Islet precursor cell (in vitro differentiated cells): ENCODE data around the gene SH3D19.
"Not testable (repeated sequence)": the region's sequence is repeated elsewhere in the genome, so short reads cannot be mapped to it uniquely, and the experiment has no call there.

Experiments
- DNase-seq: peaks from one replicate; pipeline ENCODE4 v3.0.0-alpha.2; 2018

The SH3D19 gene

DNA sequence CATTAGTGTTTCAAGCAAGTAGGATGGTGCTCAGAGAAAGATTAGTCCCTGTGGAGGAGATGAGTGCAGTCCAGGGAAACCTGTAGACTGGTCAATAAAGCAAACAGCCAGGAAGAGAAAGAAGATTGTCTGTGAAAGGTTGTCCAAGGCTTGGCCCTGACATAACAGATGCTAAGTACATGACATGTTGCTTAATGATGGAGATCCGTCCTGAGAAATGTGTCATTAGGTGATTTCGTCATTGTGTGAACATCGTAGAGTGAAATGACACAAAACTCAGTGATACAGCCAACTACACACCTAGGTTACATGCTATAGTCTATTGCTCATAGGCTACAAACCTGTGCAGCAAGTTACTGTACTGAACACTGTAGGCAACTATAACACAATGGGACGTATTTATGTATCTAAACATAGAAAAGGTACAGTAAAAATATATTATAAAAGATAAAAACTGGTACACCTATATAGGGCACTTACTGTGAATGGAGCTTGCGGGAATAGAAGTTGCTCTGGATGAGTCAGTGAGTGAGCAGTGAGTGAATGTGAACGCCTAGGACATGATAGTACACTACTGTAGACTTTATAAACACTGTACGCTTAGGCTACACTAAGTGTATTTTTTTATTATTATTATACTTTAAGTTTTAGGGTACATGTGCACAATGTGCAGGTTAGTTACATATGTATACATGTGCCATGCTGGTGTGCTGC lies 57.4 kb downstream of the SH3D19 start:
- DNase-seq, result no peak

DNA sequence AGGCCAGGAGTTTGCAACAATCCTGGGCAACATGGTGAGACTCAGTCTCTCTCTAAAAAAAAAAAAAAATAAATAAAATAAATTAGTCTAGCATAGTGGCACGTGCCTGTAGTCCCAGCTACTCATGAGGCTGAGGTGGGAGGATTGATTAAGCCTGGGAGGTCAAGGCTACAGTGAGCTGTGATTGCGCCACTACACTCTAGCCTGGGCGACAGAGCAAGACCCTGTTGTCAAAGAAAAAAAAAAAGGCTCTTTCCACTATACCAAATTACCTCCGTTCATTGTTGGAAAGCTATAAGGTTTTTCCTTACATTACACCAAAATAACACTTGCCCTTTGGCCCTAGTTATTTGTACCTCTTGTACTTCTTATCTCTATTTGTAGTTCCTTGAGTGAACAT lies 58.3 kb downstream of the SH3D19 start:
- no peak for DNase-seq

DNA sequence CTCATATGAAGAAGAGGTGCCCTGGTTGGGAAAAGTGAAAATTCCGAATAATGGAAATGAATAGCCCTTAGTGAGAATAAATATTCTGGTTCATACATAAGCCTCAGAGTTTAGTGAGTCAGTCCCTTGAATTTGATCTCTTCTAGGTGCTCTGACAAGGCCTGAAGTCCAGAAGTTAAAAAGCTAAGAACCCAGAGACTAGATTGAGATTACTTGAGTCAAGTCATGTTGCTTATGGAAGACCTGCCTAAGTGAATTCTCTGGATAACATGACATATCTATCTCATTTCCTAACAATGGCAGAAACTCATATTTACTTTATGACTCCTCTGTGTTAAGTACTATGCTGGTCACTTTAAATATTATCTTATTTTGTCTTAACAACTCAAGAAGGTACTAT lies 58.9 kb downstream of the SH3D19 start:
- no peak for DNase-seq

DNA sequence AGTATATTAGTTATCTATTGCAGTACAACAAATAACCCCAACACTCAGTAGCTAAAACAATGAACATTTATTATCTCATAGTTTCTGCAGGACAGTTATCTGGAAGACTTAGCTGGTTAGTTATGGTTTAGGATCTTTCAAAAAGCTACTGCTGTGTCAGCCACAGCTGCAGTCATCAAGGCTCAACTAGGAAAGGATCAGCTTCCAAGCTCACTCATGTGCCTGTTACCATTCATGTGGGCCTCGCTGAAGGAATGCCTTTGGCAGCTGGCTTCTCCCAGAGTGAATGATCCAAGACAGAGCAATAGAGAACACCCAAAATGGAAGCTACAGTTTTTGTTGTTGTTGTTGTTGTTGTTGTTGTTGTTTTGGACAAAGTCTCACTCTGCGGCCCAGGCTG lies 62.0 kb downstream of the SH3D19 start:
- DNase-seq, result no peak

DNA sequence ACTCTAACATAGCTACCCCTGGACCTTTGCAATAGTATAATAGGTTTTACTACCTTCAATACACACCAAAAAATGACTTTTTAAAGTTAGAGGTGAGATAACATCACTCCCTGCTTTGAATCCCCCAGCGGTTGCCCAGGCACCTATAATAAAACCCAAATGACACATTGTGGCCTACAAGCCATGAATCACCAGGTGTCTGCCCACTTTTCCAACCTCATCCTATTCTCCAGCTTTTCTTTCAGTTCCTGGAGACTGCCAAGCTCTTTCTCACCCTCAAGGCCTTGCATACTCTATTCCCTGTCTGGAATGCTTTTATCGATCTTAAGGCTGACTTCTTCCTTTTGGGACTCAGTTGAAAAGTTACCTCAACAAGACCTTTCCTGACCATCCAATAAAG lies 64.9 kb downstream of the SH3D19 start:
- DNase-seq, result no peak

DNA sequence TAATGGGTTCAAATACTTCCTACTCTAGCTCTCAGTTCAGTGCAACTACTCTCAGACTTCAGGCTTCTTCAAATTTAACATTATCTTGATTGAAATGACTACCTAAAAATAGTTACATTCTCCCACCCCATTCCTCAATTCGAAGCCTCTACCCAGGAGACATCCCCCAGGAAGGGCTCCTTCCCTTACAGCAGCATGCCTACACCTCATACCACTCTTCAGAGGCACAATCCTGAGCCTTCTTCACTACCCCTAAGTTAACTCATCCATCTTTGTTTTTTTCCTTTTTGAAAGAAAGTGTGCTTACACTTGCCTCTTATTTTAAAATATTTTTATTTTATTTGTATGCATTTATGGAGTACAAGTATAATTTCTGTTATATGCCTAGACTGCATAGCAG lies 65.7 kb downstream of the SH3D19 start:
- DNase-seq, result no peak

DNA sequence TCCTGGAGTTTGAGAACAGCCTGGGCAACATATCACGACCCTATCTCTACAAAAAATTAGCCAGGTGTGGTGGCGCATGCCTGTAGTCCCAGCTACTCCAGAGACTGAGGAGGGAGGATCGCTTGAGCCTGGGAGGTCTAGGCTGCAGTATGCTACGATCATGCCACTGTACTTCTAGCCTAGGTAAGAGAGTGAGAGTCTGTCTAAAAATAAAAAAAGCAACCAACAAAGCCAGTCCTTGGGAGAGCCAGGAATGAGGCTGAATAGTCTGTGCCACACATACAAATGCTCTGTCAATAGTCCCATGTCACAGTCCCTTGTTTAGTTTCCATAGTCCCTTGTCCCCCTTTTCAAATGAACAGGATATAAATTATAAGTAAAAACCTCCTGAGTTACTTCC lies 67.7 kb downstream of the SH3D19 start:
- no peak for DNase-seq

DNA sequence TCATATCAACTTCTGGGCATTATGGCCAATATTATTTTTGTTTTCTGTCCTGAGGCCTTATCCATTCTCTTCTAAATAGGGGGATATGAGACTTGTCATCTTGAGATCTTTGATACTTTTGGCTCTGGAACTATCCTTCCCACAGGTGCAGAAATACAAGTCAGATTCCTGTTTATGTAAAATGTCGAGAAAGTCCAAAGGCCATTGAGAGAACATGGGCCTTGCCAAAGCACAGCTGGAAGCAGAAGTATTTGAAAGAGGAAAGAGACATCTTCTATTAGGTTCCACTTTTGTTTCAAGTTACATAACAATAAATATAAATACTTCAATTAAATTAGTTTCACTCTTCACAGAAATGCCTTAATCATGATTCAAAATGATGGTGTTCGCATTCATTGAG lies 69.3 kb downstream of the SH3D19 start:
- DNase-seq, result no peak

DNA sequence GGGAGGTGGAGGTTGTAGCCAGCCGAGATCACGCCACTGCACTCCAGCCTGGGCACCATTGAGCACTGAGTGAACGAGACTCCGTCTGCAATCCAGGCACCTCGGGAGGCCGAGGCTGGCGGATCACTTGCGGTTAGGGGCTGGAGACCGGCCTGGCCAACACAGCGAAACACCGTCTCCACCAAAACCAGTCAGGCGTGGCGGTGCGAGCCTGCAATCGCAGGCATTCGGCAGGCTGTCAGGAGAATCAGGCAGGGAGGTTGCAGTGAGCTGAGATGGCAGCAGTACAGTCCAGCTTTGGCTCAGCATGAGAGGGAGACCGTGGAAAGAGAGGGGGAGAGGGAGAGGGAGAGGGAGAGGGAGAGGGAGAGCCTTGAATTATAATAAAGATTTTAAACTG lies 69.7 kb downstream of the SH3D19 start:
- not testable (repeated sequence) for DNase-seq

DNA sequence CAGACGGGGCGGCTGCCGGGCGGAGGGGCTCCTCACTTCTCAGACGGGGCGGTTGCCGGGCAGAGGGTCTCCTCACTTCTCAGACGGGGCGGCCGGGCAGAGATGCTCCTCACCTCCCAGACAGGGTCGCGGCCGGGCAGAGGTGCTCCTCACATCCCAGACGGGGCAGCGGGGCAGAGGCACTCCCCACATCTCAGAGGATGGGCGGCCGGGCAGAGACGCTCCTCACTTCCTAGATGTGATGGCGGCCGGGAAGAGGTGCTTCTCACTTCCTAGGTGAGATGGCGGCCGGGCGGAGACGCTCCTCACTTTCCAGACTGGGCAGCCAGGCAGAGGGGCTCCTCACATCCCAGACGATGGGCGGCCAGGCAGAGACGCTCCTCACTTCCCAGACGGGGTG lies 70.2 kb downstream of the SH3D19 start:
- DNase-seq, result not testable (repeated sequence)

DNA sequence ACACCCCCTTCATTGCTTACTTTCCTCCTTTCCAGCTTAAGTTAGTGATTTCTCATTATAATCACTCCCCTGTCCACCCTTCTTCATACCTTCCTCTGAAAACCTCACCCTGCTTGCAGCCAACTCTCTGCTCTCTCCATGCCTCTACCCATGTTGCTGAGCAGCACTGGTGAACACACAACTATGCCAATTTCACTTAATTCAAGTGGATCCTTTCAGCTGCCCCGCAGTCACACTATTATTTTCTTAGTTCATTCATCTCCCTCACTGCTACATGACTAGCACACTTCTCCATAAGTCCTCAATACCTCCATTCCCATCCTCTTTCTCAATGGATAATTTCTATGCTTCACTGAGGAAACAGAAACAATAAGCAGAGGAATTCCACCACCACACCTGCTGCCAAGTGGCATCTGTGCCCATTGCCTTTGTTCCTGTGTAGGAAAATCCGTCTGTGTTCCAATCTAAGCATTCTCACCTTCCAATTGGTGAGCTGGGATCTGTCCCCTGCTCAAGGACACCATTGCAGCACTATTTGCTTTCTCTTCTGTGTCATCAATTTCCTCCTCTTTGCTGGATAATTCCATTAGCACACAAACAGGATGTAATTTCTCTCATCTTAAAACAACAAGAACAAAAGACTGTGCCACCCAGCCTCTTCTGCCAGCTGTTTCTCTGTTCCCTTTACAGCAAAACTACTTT lies 73.7 kb downstream of the SH3D19 start:
- DNase-seq, result no peak

DNA sequence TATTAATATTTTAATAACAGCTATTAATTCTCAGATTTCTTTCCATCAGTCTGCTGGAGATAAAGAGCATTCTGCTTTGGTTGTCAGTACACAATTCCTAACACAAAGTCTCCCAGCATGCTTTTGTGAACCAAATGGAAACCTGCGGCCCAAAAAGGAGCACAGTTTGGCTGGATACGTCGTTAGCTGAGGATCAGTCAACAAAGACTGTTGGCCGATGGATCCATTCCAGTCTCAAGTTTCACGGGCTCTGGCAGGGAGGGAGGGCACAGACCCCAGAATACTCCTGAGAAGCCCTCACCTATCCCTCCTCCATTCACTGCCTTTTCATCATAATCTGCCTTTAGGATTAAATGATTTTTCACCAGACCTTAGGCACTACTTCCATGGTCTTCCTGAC lies 74.7 kb downstream of the SH3D19 start:
- no peak for DNase-seq

DNA sequence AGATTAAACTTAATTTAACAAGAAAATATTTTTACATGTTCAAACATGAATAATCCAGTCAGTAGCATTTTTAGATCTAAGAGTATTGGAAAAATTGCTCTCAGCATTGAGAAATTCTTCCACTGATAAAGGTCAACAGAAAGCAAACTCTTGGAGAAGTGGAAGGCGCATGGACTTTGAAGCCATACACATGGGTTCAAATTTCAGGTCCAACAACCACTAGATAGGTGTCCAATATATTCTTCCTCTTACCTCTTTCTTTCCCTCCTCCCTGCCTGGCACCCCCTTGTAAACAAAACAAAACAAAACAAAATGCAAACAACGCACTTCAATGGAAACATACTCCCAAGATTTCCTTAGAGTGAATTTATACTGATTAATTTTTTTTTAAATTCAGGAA lies 76.9 kb downstream of the SH3D19 start:
- no peak for DNase-seq

DNA sequence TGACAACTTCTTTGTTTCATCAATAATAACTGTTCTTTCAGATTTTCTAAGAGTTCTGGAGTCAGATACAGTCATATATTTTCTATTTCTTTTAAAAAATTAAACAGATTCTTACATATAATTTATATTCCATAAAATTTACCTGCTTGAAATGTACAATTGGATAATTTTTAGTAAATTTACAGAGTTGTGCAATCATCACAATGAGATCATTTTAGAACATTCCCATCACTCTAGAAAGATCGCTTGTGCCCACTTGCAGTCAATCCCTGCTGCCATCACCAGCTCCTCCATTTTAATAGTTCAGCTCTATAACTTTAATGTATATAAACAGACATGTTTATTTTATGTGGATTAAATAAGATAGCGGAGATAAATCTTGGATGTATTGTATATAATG lies 78.0 kb downstream of the SH3D19 start:
- no peak for DNase-seq

DNA sequence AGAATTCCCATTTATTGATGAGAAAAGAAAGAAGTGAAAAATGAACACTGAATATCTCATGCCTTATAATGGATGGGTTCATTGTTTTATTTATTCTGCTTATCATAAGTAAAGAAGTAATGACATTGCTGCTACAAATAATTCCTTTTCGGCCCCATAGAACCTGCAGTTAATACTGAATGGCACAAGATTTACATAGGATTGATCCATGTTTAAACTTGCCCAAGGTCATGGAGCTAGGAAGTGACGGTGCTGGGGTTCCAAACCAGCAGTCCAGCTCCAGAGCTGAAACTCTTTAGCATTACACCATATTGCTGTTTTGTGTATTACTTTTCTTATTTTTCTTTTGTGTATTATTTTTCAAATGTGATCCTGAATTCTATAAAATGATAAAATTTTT lies 78.7 kb downstream of the SH3D19 start:
- no peak for DNase-seq

DNA sequence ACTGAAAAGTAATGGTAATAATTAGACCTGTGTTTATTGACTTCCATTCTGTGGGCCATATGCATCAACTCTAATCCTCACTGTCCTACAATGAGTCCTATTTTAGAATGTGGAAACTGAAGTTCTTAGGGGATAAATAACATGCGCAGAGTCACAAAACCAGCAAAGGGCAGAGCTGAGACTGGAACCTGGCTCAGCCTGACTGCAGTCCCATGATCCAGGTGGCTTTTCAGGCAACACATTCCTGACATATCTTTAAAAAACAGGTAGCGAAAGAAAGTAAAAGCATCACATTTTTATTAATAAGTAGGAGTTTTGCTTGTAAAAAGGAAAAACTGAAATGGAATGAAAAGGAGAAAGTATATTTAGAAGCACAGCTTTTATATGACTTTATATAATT lies 83.1 kb downstream of the SH3D19 start:
- DNase-seq, result no peak

DNA sequence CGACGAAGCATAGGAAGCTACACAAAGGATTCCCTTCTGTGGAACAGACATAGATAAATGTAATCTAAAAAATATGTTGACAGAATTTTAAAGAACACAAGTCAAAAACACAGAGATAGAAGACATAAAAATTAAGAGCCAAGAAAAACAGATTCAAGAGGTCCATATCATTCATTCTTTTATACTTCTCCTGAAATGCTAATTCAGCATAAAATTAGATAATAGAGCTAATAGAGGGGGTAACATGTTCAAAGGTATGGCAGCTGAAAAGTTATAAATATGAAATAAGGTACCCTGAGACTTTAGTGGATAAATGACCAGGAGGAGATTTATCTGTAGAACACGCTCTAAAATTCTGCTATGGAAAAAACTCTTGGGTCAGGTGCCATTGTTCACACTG lies 85.8 kb downstream of the SH3D19 start:
- no peak for DNase-seq

DNA sequence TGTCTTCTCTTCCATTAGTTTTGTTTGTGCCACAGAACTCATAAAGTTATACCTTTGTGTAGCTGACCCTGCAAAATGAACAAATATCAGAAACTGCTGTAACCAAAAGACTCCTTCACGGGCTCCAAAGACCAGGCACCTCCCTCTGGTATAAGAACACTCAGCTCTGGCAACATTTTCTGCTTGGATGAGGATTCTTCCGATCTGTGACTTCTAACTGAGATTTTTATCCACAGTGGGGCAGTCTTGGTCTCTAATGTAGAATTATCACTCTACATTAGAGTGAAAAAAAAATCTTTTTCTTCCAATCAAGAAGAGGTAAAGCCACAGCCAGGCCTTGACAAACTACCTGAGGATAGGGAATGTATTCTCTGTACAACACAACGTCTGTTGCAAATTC lies 86.9 kb downstream of the SH3D19 start:
- no peak for DNase-seq

DNA sequence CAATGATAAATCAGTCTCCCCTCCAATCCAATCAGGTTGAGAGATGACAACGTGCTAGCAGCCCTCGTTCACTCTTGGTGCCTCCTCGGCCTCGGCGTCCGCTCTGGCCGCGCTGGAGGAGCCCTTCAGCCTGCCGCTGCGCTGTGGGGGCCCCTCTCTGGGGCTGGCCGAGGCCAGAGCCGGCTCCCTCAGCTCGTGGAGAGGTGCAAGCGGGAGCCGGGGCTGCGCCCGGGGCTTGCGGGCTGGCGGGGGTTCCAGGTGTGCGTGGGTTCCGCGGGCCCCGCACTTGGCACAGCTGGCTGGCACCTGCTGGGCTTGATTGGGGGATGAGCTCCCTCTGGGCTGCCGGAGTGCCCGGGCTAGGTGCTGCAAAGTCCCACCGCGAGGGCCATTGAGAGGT lies 89.4 kb downstream of the SH3D19 start:
- no peak for DNase-seq

DNA sequence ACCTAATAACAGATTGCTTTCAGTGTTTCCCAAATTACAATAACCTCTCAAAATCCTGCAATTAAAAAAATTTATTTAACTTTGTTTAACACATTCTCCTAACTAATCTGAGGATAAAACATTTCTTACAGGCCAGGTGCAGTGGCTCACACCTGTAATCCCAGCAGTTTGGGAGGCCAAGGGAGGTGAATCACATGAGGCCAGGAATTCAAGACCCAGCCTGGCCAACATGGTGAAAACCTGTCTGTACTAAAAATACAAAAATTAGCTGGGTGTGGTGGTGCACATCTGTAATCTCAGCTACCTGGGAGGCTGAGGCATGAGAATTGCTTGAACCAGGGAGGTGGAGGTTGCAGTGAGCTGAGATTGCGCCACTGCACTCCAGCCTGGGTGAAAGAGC lies 90.0 kb downstream of the SH3D19 start:
- not testable (repeated sequence) for DNase-seq

DNA sequence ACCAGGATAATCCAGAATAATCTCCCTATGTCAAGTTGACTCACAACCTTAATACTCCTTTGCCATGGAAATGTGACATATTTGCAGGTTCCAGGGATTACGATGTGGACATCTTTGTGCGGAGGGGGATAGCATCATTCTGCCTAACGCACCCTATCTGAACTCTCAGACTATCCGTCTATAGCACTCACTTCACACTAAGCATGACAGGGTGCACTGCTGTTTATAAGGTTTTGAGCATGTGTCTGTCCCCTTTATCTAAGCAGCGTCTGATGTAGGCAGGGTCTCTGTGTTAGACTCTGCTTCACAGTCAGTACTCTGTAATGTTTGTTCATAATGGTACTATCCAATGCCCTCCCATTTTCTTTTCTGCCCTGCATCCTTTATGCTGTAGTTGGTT lies 91.8 kb downstream of the SH3D19 start:
- no peak for DNase-seq

DNA sequence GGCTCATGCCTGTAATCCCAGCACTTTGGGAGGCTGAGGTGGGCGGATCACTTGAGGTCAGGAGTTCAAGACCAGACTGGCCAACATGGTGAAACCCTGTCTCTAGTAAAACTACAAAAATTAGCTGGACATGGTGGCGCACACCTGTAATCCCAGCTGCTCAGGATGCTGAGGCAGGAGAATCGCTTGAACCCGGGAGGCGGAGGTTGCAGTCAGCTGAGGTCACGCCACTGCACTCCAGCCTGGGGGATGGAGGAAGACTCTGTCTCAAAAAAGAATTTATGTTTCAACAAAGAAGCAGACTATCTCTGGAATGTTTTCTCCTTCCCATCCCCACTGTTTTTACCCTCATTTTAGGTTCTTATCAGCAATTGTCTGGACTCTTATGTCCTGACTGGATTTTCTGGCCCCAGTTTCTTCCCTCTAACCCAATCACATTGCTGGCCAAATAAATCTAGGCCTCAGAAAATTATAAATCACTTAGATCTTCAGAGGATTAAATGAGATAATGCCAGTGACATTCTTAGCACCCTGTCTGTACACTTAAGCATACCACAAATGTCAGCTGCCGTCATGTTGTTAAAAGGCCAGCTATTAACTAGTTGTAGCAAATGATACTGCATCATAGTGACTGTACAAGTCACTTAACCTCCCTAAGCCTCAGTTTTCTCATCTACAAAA lies 93.3 kb downstream of the SH3D19 start:
- no peak for DNase-seq

DNA sequence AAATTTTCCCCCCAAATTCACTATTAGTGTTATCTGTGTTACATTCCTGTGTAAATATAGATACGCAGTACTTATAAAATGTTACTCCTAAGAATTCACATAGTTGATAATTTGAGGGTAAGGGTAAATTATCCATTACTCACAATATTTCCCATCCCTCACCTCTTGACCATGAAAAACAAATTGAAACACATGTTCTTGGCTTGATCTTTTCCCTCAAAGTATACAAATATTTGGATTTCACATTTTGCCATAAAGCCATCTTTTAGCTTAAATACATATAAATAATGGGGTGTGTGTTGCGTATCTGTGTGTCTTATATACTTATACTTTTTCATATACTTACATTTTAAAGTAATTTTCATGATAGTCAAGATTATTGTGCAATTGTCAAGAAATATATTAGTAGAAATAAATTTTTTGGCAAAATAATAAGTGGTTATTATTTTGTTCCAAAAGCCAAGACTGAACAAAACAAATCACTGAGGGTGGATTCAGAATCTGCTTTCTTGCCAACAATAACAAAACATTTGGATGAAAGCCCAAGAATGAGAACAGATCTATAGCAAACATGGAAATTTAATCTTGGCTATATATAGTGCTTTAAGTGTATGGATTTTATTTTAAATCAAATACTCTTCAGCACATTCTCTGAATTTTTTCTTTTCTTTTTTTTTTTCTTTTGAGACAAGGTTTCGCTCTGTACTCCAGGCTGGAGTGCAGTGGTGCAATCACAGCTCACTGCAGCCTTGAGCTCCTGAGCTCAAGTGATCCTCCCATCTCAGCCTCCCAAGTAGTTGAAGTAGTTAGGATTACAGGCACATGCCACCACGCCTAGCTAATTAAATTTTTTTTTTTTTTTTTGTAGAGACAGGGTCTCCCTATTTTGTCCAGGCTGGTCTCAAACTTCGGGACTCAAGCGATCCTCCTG lies 97.0 kb downstream of the SH3D19 start:
- DNase-seq, result no peak
